ENCODE measurements around the gene LY6G5C.
A peak's percentile ranks its signal among the peaks of the same experiment; 100 is the strongest.

LY6G5C gene

DNA sequence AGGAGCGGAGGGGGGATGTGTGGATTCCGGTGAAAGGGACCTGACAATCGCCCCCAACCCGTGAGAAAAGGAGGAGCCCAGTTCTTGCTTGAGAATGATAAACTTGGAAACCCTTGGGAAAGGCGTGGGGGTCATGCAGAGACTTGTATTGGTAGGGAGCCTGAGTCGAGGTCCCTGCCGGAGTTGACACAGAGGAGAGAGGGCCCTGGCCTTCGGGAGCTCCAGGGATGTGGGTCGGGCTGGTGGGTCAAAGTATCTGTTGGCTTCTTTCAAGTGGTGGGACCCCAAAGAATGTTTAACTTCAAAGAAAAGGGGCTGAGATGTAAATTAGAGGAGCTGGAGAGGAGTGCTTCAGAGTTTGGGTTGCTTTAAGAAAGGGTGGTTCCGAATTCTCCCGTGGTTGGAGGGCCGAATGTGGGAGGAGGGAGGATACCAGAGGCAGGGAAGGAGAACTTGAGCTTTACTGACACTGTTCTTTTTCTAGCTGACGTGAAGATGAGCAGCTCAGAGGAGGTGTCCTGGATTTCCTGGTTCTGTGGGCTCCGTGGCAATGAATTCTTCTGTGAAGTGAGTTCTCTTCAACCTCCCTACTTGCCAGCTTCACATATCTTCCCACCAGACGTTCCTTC lies 14.4 kb downstream of the LY6G5C start:
- no peak for DNase-seq (ENCODE audit: low spot score)
- TF ChIP-seq, protein P1, sequence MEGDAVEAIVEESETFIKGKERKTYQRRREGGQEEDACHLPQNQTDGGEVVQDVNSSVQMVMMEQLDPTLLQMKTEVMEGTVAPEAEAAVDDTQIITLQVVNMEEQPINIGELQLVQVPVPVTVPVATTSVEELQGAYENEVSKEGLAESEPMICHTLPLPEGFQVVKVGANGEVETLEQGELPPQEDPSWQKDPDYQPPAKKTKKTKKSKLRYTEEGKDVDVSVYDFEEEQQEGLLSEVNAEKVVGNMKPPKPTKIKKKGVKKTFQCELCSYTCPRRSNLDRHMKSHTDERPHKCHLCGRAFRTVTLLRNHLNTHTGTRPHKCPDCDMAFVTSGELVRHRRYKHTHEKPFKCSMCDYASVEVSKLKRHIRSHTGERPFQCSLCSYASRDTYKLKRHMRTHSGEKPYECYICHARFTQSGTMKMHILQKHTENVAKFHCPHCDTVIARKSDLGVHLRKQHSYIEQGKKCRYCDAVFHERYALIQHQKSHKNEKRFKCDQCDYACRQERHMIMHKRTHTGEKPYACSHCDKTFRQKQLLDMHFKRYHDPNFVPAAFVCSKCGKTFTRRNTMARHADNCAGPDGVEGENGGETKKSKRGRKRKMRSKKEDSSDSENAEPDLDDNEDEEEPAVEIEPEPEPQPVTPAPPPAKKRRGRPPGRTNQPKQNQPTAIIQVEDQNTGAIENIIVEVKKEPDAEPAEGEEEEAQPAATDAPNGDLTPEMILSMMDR (IDR thresholded peaks at IDR 0.05; ENCODE audit: extremely low read depth, insufficient read depth, missing control alignments): no peak
- in situ Hi-C loops (cut with MboI; ENCODE audit: low pct_unique_long_range_greater_than_20kb, low sequenced_read_pairs, unreplicated experiment): no loop called here

DNA sequence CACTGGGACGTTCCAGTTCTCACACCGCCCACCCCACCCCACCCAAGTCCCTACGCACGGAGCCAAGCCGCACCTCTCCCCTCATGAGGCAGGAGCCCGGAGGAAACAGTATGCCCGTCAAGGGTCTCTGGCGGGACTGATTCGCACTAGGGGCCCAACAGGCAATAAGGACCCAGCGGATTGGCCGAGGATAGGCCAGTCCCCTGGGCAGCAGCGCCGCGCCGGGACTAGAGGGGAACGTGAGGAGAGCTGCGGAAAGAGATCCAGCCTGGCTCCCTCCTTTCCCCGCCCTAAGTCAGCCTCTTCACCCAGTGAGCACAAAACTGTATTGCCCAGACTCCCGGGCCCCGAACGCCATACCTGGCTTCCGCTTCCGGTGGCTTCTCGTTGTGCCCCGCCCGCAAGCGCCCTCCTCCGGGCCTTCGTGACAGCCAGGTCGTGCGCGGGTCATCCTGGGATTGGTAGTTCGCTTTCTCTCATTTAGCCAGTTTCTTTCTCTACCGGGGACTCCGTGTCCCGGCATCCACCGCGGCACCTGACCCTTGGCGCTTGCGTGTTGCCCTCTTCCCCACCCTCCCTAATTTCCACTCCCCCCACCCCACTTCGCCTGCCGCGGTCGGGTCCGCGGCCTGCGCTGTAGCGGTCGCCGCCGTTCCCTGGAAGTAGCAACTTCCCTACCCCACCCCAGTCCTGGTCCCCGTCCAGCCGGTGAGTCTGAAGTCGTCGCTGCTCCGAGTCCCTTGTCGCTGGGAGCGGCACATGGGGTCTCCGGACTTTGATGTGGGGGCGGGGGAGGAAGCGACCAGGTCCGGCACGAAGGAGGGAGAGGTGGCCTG lies 15.1 kb downstream of the LY6G5C start, which contains the start of gene CSNK2B:
Gene CSNK2B, plus strand, starts transcription at position 580 of the 836 bp plus-strand sequence. CDS start 752 bp downstream, outside the sequence.
- DNase-seq (ENCODE audit: low spot score): peak; percentile 97
- TF ChIP-seq, protein P1 (IDR thresholded peaks at IDR 0.05; ENCODE audit: extremely low read depth, insufficient read depth, missing control alignments): no peak
- in situ Hi-C loops (cut with MboI; ENCODE audit: low pct_unique_long_range_greater_than_20kb, low sequenced_read_pairs, unreplicated experiment): no loop called here

DNA sequence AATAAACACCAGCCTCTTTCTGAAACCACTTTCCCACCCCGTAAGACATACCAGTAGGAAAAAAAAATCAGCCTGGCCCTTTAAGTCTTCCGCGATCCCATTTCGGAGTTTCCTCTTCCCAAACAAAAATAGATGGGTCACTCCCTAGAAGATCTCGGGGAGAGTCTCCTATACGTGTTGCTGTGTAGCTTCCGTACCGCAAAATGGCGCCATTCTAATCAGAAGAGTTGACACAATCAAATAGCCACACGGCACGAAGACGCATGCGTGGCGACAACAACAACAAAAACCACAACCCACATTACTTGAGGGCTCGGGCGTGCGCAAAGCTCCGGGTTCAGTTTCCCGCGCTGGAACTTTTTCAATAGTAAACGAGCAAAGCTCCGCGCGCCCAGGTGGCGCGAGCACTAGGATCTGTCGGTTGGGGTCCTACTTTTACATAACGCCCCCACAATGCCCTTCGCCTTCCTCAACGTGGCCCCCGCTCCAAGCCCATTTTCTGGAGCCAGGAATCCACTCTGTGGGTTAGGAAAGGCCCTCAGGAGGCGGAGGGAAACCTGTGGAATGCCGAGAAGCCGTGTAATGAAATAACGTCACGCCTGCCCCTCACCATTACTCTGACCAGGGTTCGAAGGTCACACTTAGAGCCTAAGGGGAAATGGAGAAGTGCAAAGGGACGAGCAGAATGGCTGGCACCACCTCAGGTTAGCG lies 15.9 kb downstream of the LY6G5C start, which contains the start of gene GPANK1:
Gene GPANK1, minus strand, starts transcription at position 208 of the 711 bp plus-strand sequence. CDS start 519 bp downstream, outside the sequence.
- TF ChIP-seq, protein P1 (IDR thresholded peaks at IDR 0.05; ENCODE audit: extremely low read depth, insufficient read depth, missing control alignments): no peak
- DNase-seq (ENCODE audit: low spot score): peak; percentile 87
- in situ Hi-C loops (cut with MboI; ENCODE audit: low pct_unique_long_range_greater_than_20kb, low sequenced_read_pairs, unreplicated experiment): no loop called here

DNA sequence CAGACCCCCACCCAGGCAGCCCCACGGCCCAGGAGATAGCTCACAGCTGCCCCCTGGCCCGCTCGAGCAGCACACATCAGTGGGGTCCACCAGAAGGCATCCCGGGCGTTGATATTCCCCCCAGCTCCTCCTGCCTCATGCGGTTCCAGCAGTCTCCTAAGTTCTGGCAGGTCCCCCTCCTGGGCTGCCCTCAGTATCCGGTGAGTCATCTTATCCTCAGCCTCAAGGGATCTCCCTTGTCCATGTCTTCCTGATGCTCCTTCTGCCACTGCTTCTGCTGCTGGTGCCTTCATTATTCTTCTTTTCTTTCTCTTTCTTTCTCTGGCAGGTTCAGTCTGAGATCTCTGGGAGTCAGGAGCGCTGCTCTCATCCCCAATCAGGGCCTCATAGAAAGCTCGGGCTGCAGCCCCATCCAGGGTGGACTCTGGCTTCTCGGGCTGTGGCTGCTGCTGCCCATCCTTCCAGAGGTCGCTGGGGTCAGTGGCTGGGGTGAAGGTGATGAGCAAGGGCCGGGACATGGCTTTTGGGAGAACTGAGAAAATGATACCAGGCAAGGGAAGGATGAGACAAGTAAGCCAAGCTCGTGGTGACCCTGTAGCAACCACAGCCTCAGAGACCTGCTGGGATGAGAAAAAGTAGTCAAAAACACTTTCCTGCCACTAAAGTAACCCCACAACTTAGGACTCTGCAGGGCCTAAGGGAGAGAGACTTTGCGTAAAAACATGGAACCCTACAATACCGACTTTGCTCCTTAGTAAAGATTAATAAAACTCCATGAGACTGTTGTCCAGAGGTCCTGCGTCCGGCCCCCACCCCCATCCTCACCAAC lies 16.7 kb downstream of the LY6G5C start:
- TF ChIP-seq, protein P1 (IDR thresholded peaks at IDR 0.05; ENCODE audit: extremely low read depth, insufficient read depth, missing control alignments): no peak

DNA sequence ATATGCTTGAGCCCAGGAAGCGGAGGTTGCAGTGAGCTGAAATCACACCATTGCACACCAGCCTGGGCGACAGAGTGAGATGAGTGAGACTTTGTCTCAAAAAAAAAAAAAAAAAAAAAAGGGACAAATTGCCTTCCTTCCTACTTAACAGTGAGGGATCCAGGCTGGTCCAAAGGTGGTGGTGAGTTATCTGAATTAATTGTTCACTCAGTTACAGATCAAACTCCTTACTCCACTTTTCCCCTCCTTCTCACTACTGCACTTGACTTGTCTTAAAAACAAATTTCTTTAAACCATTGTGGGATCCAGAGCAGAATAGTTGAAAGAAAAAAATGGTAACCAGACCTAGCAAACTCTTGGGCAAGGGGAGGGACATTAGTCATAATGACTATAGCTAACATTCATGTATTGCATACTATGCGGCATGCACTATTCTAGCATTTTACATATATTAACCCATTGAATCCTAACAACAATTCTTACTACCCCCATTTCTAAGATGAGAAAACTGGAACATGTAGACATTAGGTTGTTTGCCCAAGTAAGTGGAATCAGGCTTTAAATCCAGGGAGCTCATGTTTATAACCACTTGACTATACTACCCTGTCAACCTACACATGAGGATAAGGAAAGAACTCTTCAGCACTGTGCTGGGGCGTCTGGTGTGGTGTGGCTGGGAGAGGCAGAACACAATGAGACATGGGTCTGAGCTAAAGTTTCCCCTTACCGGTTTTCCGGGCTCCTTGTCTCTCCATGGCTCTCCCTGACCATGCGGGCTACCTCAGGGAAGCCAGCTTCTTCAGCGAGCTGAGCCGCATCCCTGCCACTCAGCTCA lies 17.5 kb downstream of the LY6G5C start:
- TF ChIP-seq, protein P1 (IDR thresholded peaks at IDR 0.05; ENCODE audit: extremely low read depth, insufficient read depth, missing control alignments): no peak
- in situ Hi-C loops (cut with MboI; ENCODE audit: low pct_unique_long_range_greater_than_20kb, low sequenced_read_pairs, unreplicated experiment): no loop called here
- DNase-seq (ENCODE audit: low spot score): no peak

More for the DNA sequence above, 16.7 kb downstream of the LY6G5C start:
- in situ Hi-C loops (cut with MboI; ENCODE audit: low pct_unique_long_range_greater_than_20kb, low sequenced_read_pairs, unreplicated experiment): no loop called here
- no peak for DNase-seq (ENCODE audit: low spot score)
